HCT116 (cell line): ENCODE data around the gene BTBD2.

ENCODE experiments used
- EZH2phosphoT487 ChIP-seq: fragments of 200-600 bp; IDR thresholded peaks from 2 replicates; pipeline ENCODE4 v1.6.1; 2018; ENCODE audit warnings: antibody characterized with exemption, borderline replicate concordance
- POLR2A ChIP-seq: IDR thresholded peaks from 2 replicates; pipeline ENCODE4 v1.7.0; 2011; ENCODE audit warnings: borderline replicate concordance; ENCODE audit not compliant: insufficient read depth, insufficient read length; ENCODE audit errors: extremely low read depth
- TF ChIP-seq, protein P1 (sequence below), 3 experiments: fragments of 200-600 bp in 1 of 3; sonication (generic) in 1 of 3; IDR thresholded peaks in 2 of 3; conservative IDR thresholded peaks in 1 of 3; 2 replicates each; pipeline ENCODE4 v1.5.1; 2012 to 2017; ENCODE audit warnings: low read depth in 2 of 3, low read length in 2 of 3, antibody characterized with exemption in 1 of 3, borderline replicate concordance in 1 of 3, control low read depth in 1 of 3, mild to moderate bottlenecking in 1 of 3, mixed read lengths in 1 of 3, mixed run types in 1 of 3, moderate library complexity in 1 of 3; ENCODE audit not compliant: insufficient read depth in 1 of 3

DNA sequence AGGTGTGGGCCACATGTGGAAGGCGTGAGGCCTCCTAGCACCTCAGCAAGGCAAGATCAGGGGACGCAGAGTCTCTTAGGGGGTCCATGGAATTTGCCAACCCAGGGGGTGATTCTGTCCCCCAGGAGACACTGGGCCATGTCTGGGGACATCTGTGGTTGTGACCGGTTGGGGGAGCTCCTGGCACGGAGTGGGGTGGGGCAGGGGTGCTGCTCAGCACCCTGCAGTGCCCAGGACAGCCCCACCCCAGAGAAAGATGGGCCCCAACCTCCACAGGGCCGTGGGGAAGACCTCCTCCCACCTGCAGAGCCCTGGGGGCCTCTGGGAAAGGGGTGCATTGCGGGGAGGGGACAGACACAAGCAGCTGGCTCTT lies 31.5 kb upstream of the BTBD2 start:
- TF ChIP-seq POLR2A (no peak), EZH2phosphoT487 (no peak)
- TF ChIP-seq, protein P1, sequence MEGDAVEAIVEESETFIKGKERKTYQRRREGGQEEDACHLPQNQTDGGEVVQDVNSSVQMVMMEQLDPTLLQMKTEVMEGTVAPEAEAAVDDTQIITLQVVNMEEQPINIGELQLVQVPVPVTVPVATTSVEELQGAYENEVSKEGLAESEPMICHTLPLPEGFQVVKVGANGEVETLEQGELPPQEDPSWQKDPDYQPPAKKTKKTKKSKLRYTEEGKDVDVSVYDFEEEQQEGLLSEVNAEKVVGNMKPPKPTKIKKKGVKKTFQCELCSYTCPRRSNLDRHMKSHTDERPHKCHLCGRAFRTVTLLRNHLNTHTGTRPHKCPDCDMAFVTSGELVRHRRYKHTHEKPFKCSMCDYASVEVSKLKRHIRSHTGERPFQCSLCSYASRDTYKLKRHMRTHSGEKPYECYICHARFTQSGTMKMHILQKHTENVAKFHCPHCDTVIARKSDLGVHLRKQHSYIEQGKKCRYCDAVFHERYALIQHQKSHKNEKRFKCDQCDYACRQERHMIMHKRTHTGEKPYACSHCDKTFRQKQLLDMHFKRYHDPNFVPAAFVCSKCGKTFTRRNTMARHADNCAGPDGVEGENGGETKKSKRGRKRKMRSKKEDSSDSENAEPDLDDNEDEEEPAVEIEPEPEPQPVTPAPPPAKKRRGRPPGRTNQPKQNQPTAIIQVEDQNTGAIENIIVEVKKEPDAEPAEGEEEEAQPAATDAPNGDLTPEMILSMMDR (IDR thresholded peaks at IDR 0.05 in 2 of 3, conservative IDR thresholded peaks at IDR 0.05 in 1 of 3; ENCODE audit: borderline replicate concordance in 1 of 3, insufficient read depth in 1 of 3, low read depth in 2 of 3, low read length in 2 of 3), result peak in 2 of 3 experiments; percentile 9 to 18; a peak in 1 of 6 replicates
